GM23338 (cell line): ENCODE results near the gene NTN1. TPM values are rescaled to one million over a fixed set of nuclear protein-coding genes. Genes with fewer than 3 reads are reported as not detected.

Experiments
- ATAC-seq: fragments of 200-7000 bp; cut with Tn5 transposase; 3 replicates; pipeline ENCODE4 v1.9.1; 2020
- DNase-seq: peaks from one replicate; pipeline ENCODE4 v3.0.0-alpha.2; 2015; ENCODE audit warnings: low spot score
- H2AFZ ChIP-seq: fragments of 200-600 bp; sonication (generic); 2 replicates; pipeline ENCODE4 v1.8.0; 2016; ENCODE audit warnings: antibody characterized with exemption, mild to moderate bottlenecking, moderate library complexity
- H3F3A ChIP-seq: fragments of 200-600 bp; sonication (generic); replicated peaks from 2 replicates; pipeline ENCODE4 v1.8.0; 2017; ENCODE audit warnings: antibody characterized with exemption, mixed run types, low read depth
- H3K27ac ChIP-seq: fragments of 200-600 bp; sonication (generic); 2 replicates; pipeline ENCODE4 v1.6.1; 2016; ENCODE audit warnings: low read depth
- H3K27me3 ChIP-seq: fragments of 200-600 bp; sonication (generic); 2 replicates; pipeline ENCODE4 v1.8.0; 2016; ENCODE audit warnings: mild to moderate bottlenecking, mixed run types, moderate library complexity; ENCODE audit not compliant: insufficient read depth
- H3K36me3 ChIP-seq: fragments of 200-600 bp; sonication (generic); 2 replicates; pipeline ENCODE4 v1.8.0; 2016; ENCODE audit warnings: mild to moderate bottlenecking; ENCODE audit not compliant: insufficient read depth
- H3K4me1 ChIP-seq: fragments of 200-600 bp; sonication (generic); 2 replicates; pipeline ENCODE4 v1.8.0; 2016; ENCODE audit warnings: mild to moderate bottlenecking, moderate library complexity; ENCODE audit not compliant: insufficient read depth
- H3K4me2 ChIP-seq: fragments of 200-600 bp; sonication (generic); 2 replicates; pipeline ENCODE4 v1.7.1; 2017; ENCODE audit warnings: mixed run types
- H3K4me3 ChIP-seq: fragments of 200-600 bp; sonication (generic); 2 replicates; pipeline ENCODE4 v1.6.1; 2016; ENCODE audit warnings: mixed run types
- H3K79me2 ChIP-seq: fragments of 200-600 bp; sonication (generic); replicated peaks from 2 replicates; pipeline ENCODE4 v1.8.0; 2017; ENCODE audit warnings: mild to moderate bottlenecking; ENCODE audit not compliant: insufficient read depth
- H3K9me2 ChIP-seq: fragments of 200-600 bp; sonication (generic); 2 replicates; pipeline ENCODE4 v1.8.0; 2017; ENCODE audit not compliant: insufficient read depth
- H4K20me1 ChIP-seq: fragments of 200-600 bp; sonication (generic); replicated peaks from 2 replicates; pipeline ENCODE4 v1.8.0; 2017; ENCODE audit warnings: mild to moderate bottlenecking; ENCODE audit not compliant: insufficient read depth
- H3K27ac Mint-ChIP-seq: 2 replicates; pipeline ENCODE4 v1.8.0; 2020; ENCODE audit warnings: inconsistent platforms, mild to moderate bottlenecking, moderate library complexity, mixed read lengths
- H3K27me3 Mint-ChIP-seq: 3 replicates; pipeline ENCODE4 v1.8.0; 2022; ENCODE audit warnings: low read depth, mild to moderate bottlenecking, moderate library complexity, mixed read lengths, inconsistent platforms; ENCODE audit not compliant: insufficient read depth, poor library complexity
- H3K36me3 Mint-ChIP-seq: 3 replicates; pipeline ENCODE4 v1.8.0; 2021; ENCODE audit warnings: low read depth, mild to moderate bottlenecking, inconsistent platforms, moderate library complexity, mixed read lengths
- H3K4me1 Mint-ChIP-seq: 3 replicates; pipeline ENCODE4 v1.8.0; 2020; ENCODE audit warnings: mild to moderate bottlenecking, inconsistent platforms, mixed read lengths
- H3K4me3 Mint-ChIP-seq: 3 replicates; pipeline ENCODE4 v1.8.0; 2021; ENCODE audit warnings: moderate library complexity, mild to moderate bottlenecking, inconsistent platforms, mixed read lengths
- H3K9me3 Mint-ChIP-seq: 3 replicates; pipeline ENCODE4 v1.8.0; 2020; ENCODE audit warnings: moderate library complexity, mild to moderate bottlenecking, inconsistent platforms, mixed read lengths
- CTCF ChIP-seq, 2 experiments: fragments of 200-600 bp in 1 of 2; sonication (generic) in 1 of 2; conservative IDR thresholded peaks; 2 replicates each; pipeline versions ENCODE4 v1.5.1 to v1.6.1; 2016 to 2017; ENCODE audit warnings: antibody characterized with exemption in 2 of 2, low read depth in 2 of 2, mild to moderate bottlenecking in 2 of 2, moderate library complexity in 1 of 2
- EZH2 ChIP-seq: fragments of 200-600 bp; sonication (generic); IDR thresholded peaks from one replicate; pipeline ENCODE4 v1.8.0; 2017; ENCODE audit warnings: antibody characterized with exemption, mild to moderate bottlenecking, low read depth; ENCODE audit not compliant: unreplicated experiment
- EZH2phosphoT487 ChIP-seq: fragments of 200-600 bp; sonication (generic); IDR thresholded peaks from one replicate; pipeline ENCODE4 v1.8.1; 2018; ENCODE audit warnings: antibody characterized with exemption; ENCODE audit not compliant: unreplicated experiment
- JUNB ChIP-seq: IDR thresholded peaks from one replicate; pipeline ENCODE4 v1.6.1; 2016; ENCODE audit warnings: antibody characterized with exemption; ENCODE audit not compliant: unreplicated experiment
- STAT1 ChIP-seq: IDR thresholded peaks from one replicate; pipeline ENCODE4 v1.6.1; 2016; ENCODE audit warnings: antibody characterized with exemption; ENCODE audit not compliant: unreplicated experiment
- ZNF462 ChIP-seq: fragments of 250-450 bp; sonication (Bioruptor Pico); IDR thresholded peaks from 2 replicates; pipeline ENCODE4 v1.5.0; 2020; ENCODE audit warnings: mild to moderate bottlenecking, moderate library complexity
- polyA plus RNA-seq: library from polyadenylated mRNA; unstranded; fragments of >200 nt; fragmentation: Nextera tagmentation; extraction: Ambion mirVana; gene quantifications from 2 replicates; pipeline ENCODE4 v1.2.1, GENCODE V29; 2016
- total RNA-seq: library from RNA; depleted of rRNA; stranded (reverse); fragments of >200 nt; shearing (Covaris generic); gene quantifications from 2 replicates; pipeline ENCODE4 v1.2.3, GENCODE V29; 2014

NTN1 gene
- total and polyA plus RNA-seq, 2 experiments from 2014 or later = 0.57 to 2.6 TPM

- TF ChIP-seq ZNF462 (CRISPR knock-in tag) (no peak), EZH2 (no peak), JUNB (no peak)
These were observed 103.2 kb downstream of the NTN1 start (continued) for GRCh38 chr17:9124554-9124935.

- Histone ChIP-seq H3K27me3 (no peaks in the 10 kb centered on the region), H3K36me3 (no peaks in the 10 kb centered on the region), H3F3A (no peaks in the 10 kb centered on the region), H3K4me1 (no peaks in the 10 kb centered on the region; the same call in 1 of the 2 replicates), H3K79me2 (no peaks in the 10 kb centered on the region), H3K4me3 (no peak overlapping the region), H4K20me1 (no peaks in the 10 kb centered on the region), H2AFZ (no peak overlapping the region), H3K9me2 (no peaks in the 10 kb centered on the region), H3K27ac (no peak overlapping the region), H3K4me2 (no peak overlapping the region)
- no peak for DNase-seq
- Mint-ChIP-seq H3K4me1 (peaks cover 9% of the 10 kb centered on the region), H3K27me3 (peaks cover 10% of the 10 kb centered on the region), H3K27ac (no peak overlapping the region), H3K36me3 (no peaks in the 10 kb centered on the region; the same call in 2 of the 3 replicates), H3K4me3 (no peak overlapping the region), H3K9me3 (no peaks in the 10 kb centered on the region)
- no peak for ATAC-seq
- TF ChIP-seq ZNF462 (CRISPR knock-in tag) = no peak
- no peak for TF ChIP-seq EZH2phosphoT487
- TF ChIP-seq EZH2 = no peak
- no peak for TF ChIP-seq CTCF (conservative IDR thresholded peaks at IDR 0.05; ENCODE audit: low read depth in 2 of 2)
- TF ChIP-seq STAT1 = no peak
These were observed 104.4 kb downstream of the NTN1 start for GRCh38 chr17:9125722-9126121.
